ENCODE measurements around the gene MORN5.

MORN5 gene

DNA sequence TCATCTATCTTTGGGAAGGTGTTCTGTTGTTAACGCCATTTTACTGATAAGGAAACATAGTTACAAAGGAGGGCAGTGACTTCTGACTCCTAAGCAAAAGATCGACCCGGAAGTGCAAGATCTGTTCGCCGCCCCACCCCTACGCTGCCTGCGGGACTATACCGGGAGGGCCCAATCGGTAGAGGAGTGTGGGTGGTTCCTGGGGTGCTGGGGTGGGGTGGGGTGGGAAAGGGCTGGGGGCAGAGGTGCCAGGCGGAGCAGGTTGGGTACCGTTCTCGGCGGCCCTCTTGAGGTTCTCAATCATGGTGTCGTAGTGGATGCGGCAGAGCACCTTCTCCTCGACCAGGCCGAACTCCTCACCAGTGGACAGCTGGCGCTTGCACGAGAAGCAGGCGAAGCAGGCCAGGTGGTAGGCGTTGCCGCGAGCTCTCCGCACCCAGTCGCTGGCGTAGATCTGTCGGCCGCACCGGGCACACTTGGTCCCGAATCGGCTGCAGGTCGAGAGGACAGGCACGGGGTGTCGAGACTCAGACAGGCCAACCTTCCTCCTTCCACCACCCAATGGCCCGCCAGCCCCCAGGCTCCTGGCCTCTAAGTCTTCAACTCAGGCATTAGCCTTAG, 57.2 kb downstream of the MORN5 start:
- no peak for DNase-seq (ENCODE audit: extremely low read depth, low read depth)
- TF ChIP-seq, protein P1, sequence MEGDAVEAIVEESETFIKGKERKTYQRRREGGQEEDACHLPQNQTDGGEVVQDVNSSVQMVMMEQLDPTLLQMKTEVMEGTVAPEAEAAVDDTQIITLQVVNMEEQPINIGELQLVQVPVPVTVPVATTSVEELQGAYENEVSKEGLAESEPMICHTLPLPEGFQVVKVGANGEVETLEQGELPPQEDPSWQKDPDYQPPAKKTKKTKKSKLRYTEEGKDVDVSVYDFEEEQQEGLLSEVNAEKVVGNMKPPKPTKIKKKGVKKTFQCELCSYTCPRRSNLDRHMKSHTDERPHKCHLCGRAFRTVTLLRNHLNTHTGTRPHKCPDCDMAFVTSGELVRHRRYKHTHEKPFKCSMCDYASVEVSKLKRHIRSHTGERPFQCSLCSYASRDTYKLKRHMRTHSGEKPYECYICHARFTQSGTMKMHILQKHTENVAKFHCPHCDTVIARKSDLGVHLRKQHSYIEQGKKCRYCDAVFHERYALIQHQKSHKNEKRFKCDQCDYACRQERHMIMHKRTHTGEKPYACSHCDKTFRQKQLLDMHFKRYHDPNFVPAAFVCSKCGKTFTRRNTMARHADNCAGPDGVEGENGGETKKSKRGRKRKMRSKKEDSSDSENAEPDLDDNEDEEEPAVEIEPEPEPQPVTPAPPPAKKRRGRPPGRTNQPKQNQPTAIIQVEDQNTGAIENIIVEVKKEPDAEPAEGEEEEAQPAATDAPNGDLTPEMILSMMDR (IDR thresholded peaks at IDR 0.05; ENCODE audit: low read depth, low read length), result no peak

- TF ChIP-seq, protein P1 (IDR thresholded peaks at IDR 0.05; ENCODE audit: low read depth, low read length), result no peak
- DNase-seq (ENCODE audit: extremely low read depth, low read depth), result no peak
Observed at GRCh38 chr9:122217640-122218039, 57.9 kb downstream of the MORN5 start.

DNA sequence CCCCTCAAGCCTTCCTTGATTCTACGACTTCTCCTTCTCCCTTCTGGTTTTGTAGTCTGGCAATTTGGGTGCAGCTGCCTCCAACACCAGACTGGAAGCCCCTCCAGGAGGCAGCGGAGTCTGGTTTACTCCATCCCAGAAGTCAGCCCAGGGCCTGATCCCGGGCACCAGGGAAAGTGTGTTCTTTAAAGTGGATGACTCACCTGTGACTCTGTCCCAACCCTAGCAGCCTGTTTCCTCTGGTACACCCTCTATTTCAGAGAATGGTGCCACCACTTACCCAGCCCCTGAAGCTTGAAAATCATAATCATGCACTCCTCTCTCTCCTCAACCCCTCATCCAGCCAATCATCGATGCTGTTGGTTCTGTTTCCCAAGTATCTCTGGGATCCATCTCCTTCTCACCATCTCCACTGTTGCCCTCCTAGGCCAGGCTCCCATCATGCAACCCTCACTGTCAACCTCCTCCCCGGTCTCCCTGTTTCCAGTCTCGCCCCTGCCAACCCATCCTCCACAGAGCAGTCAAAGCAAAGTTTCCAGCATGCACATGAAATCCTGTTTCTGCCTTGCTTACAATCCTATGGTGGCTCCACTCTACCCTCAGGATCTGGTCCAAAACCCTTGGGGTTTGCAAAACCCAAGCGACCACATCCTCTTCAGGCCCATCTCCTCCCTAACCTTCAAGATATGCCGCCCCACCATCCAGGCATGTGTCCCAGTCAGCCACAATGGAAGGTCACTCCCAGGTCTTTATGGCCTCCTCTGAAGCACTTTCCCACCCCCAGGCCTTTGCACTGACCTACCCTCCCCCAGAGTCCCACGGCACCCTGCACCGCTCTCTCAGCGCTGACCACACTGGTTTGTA, 58.6 kb downstream of the MORN5 start:
- no peak for DNase-seq (ENCODE audit: extremely low read depth, low read depth)
- TF ChIP-seq, protein P1 (IDR thresholded peaks at IDR 0.05; ENCODE audit: low read depth, low read length), result no peak

- no peak for DNase-seq (ENCODE audit: extremely low read depth, low read depth)
- TF ChIP-seq, protein P1 (IDR thresholded peaks at IDR 0.05; ENCODE audit: low read depth, low read length), result no peak
Observed at GRCh38 chr9:122218935-122219855, 59.5 kb downstream of the MORN5 start.

DNA sequence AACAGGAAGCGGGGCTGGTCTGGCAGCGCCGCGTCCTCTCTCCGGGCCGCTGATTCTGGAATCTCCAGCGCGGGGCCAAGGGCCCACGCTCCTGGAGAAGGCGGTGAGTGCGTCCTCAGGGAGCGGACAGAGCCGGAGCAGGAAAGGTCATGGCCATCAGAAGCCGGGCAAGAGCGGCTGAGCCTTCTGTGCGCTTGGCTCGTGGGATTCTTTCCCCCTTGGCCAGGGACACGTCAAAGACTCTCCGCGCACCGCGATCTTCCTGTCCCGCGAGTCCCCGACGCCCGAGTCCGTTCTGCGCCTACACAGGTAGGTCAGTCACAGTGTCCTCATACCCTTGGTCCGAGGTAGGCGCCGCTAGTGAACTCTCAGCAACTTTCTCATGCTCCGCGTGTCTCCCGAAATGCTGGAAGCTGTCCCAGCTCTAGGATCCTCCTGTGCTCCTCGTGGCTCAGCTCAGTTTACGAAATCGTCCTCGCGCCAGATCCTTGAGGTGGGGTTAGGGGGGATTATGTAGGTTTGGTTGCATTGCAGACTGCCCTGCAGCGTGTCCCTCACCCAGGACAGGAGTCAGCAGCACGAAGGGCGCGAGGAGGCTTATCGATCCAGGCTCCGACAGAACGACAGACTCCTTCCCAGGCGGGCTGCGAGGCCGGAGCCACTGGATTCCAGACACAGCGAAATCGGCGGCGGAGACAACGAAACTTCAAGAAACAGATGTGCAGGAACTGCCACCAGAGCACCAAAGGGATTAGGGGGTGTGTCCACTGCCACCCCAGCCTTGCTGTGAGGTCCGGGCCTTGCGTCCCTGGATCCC, 60.4 kb downstream of the MORN5 start:
- TF ChIP-seq, protein P1 (IDR thresholded peaks at IDR 0.05; ENCODE audit: low read depth, low read length), result no peak
- DNase-seq (ENCODE audit: extremely low read depth, low read depth), result no peak

- DNase-seq (ENCODE audit: extremely low read depth, low read depth), result no peak
- TF ChIP-seq, protein P1 (IDR thresholded peaks at IDR 0.05; ENCODE audit: low read depth, low read length), result no peak
Observed at GRCh38 chr9:122220673-122221182, 61.0 kb downstream of the MORN5 start.

Measured in AG09319 (cell line).